Caco-2 (cell line): ENCODE measurements around the gene IGFBP2. TPM values are rescaled to one million over a fixed set of nuclear protein-coding genes. Genes with fewer than 3 reads are reported as not detected.

Source experiments
- BruUV-seq: library from RNA; stranded (reverse); fragments of 400-500 nt; replicated peaks from 2 replicates; lab custom pipeline; 2021; lab: Mats Ljungman, UMichigan
- CTCF ChIA-PET: fragments of 300-600 bp; sonication (Branson Sonifier 250); formaldehyde crosslinking; loops from one replicate; lab custom pipeline; 2022; ENCODE audit warnings: antibody characterized with exemption; lab: Charles Lee
- POLR2A ChIA-PET: fragments of 300-600 bp; sonication (Branson Sonifier 250); formaldehyde crosslinking; loops from one replicate; lab custom pipeline; 2022; ENCODE audit warnings: antibody characterized with exemption; lab: Charles Lee
- DNase-seq, 2 experiments: peaks; one replicate each; pipeline versions ENCODE4 v3.0.0 to v3.0.0-alpha.2; 2020 to 2022
- H3K27me3 ChIP-seq: replicated peaks from 2 replicates; pipeline ENCODE4 v1.6.0; 2011; ENCODE audit warnings: low read length; ENCODE audit not compliant: control insufficient read depth, insufficient read depth
- H3K36me3 ChIP-seq: 2 replicates; pipeline ENCODE4 v1.5.1; 2011; ENCODE audit warnings: low read length; ENCODE audit not compliant: control insufficient read depth, insufficient read depth
- H3K4me1 ChIP-seq: fragments of 250-450 bp; sonication (Bioruptor Pico); 2 replicates; pipeline ENCODE4 v1.5.1; 2020; ENCODE audit warnings: mild to moderate bottlenecking
- H3K4me3 ChIP-seq: 2 replicates; pipeline ENCODE4 v1.5.1; 2011; ENCODE audit warnings: low read depth, mild to moderate bottlenecking, control low read depth, low read length
- H3K9me3 ChIP-seq: fragments of 250-450 bp; sonication (Bioruptor Pico); 2 replicates; pipeline ENCODE4 v1.5.1; 2020; ENCODE audit warnings: mild to moderate bottlenecking, moderate library complexity
- H3K27ac Mint-ChIP-seq: one replicate; pipeline ENCODE4 v1.8.0; 2022; ENCODE audit warnings: mixed read lengths; ENCODE audit not compliant: unreplicated experiment
- H3K27me3 Mint-ChIP-seq: one replicate; pipeline ENCODE4 v1.8.0; 2022; ENCODE audit warnings: mixed read lengths; ENCODE audit not compliant: insufficient read depth, unreplicated experiment
- H3K36me3 Mint-ChIP-seq: one replicate; pipeline ENCODE4 v1.8.0; 2022; ENCODE audit warnings: mild to moderate bottlenecking, mixed read lengths; ENCODE audit not compliant: insufficient read depth, unreplicated experiment
- H3K4me1 Mint-ChIP-seq: one replicate; pipeline ENCODE4 v1.8.0; 2022; ENCODE audit warnings: low read depth, mixed read lengths; ENCODE audit not compliant: unreplicated experiment
- H3K4me3 Mint-ChIP-seq: one replicate; pipeline ENCODE4 v1.8.0; 2022; ENCODE audit warnings: mild to moderate bottlenecking, moderate library complexity, mixed read lengths; ENCODE audit not compliant: unreplicated experiment
- H3K9me3 Mint-ChIP-seq: one replicate; pipeline ENCODE4 v1.8.0; 2022; ENCODE audit warnings: mixed read lengths; ENCODE audit not compliant: unreplicated experiment
- CTCF ChIP-seq, 2 experiments: fragments of 200-600 bp in 1 of 2; IDR thresholded peaks; 1 replicate in 1 of 2; 2 replicates in 1 of 2; pipeline versions ENCODE4 v1.5.1 to v1.8.0; 2011 to 2022; ENCODE audit warnings: antibody characterized with exemption in 1 of 2, control low read depth in 1 of 2, inconsistent platforms in 1 of 2, low read depth in 1 of 2, low read length in 1 of 2, mild to moderate bottlenecking in 1 of 2, moderate library complexity in 1 of 2; ENCODE audit not compliant: insufficient read depth in 1 of 2, severe bottlenecking in 1 of 2, unreplicated experiment in 1 of 2
- intact Hi-C: fragments of 100-400 bp; cut with micrococcal nuclease; formaldehyde crosslinking; loops from one replicate; pipeline ENCODE4 v1.10.0; 2022; ENCODE audit not compliant: unreplicated experiment
- total RNA-seq: library from RNA; stranded (reverse); gene quantifications from 2 replicates; pipeline ENCODE4 v1.2.3, GENCODE V29; 2022

IGFBP2 gene
- total RNA-seq, 1 experiment from 2014 or later = 6.6 TPM

GRCh38 chr2:216677439-216678097 lies 44.3 kb downstream of the IGFBP2 start:
- Mint-ChIP-seq H3K4me1 (no peaks in the 10 kb centered on the region), H3K27me3 (peaks cover 32% of the 10 kb centered on the region), H3K27ac (no peak overlapping the region), H3K36me3 (no peaks in the 10 kb centered on the region), H3K9me3 (no peaks in the 10 kb centered on the region), H3K4me3 (no peak overlapping the region)
- H3K4me3 ChIP-seq = no peak overlapping the region
- no peak for TF ChIP-seq CTCF (IDR thresholded peaks at IDR 0.05; ENCODE audit: insufficient read depth in 1 of 2, low read depth in 1 of 2, low read length in 1 of 2, severe bottlenecking in 1 of 2, unreplicated experiment in 1 of 2)
- DNase-seq = no peak
- H3K4me1 ChIP-seq = no peaks in the 10 kb centered on the region
- no peaks in the 10 kb centered on the region for H3K36me3 ChIP-seq
- H3K27me3 ChIP-seq = peaks cover 2% of the 10 kb centered on the region; the same call in 1 of the 2 replicates
- ChIA-PET CTCF (interaction anchor here (0.7 kb wide), 1 partner anchor 21 kb away, joined by 3 read pairs; no protein-coding TSS in a partner anchor), POLR2A (no interaction called here)
- intact Hi-C loops = no loop called here
- no TSS peak for BruUV-seq
- H3K9me3 ChIP-seq = no peaks in the 10 kb centered on the region

DNA sequence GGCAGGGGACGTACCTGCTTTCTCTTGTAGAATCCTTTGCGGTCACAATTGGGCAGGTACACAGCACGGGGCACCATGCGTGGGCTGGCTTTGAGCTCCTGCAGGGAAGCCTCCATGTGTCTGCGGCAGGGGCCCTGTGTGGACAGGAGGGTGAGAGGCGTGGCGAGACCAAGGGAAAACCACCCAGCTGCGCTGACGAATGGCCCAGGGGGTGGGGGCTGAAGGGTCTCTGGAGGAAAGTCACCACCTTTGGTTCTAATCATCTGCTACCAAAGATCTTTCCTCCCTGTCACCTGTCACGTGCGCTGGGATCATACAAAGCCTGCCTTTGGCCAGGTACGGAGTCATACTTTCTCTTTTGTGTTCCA lies 44.9 kb downstream of the IGFBP2 start:
- ChIA-PET POLR2A (no interaction called here), CTCF (no interaction called here)
- no peak for DNase-seq
- intact Hi-C loops = no loop called here
- no peak overlapping the region for H3K27ac Mint-ChIP-seq
- peaks cover 32% of the 10 kb centered on the region for H3K27me3 Mint-ChIP-seq
- Histone ChIP-seq H3K4me1 (no peaks in the 10 kb centered on the region), H3K36me3 (no peaks in the 10 kb centered on the region), H3K27me3 (peaks cover 2% of the 10 kb centered on the region; the same call in 1 of the 2 replicates), H3K4me3 (no peak overlapping the region), H3K9me3 (no peaks in the 10 kb centered on the region)
- H3K4me3 Mint-ChIP-seq = no peak overlapping the region
- H3K36me3 Mint-ChIP-seq = no peaks in the 10 kb centered on the region
- no peaks in the 10 kb centered on the region for H3K9me3 Mint-ChIP-seq
- no peak for TF ChIP-seq CTCF (IDR thresholded peaks at IDR 0.05; ENCODE audit: insufficient read depth in 1 of 2, low read depth in 1 of 2, low read length in 1 of 2, severe bottlenecking in 1 of 2, unreplicated experiment in 1 of 2)
- no TSS peak for BruUV-seq
- no peaks in the 10 kb centered on the region for H3K4me1 Mint-ChIP-seq

GRCh38 chr2:216678813-216679657 lies 45.8 kb downstream of the IGFBP2 start:
- ChIA-PET POLR2A (no interaction called here), CTCF (no interaction called here)
- peaks cover 29% of the 10 kb centered on the region for H3K27me3 Mint-ChIP-seq
- DNase-seq = no peak
- H3K27ac Mint-ChIP-seq = no peak overlapping the region
- Histone ChIP-seq H3K4me1 (no peaks in the 10 kb centered on the region), H3K4me3 (no peak overlapping the region), H3K9me3 (no peaks in the 10 kb centered on the region), H3K27me3 (no peaks in the 10 kb centered on the region; the same call in 1 of the 2 replicates), H3K36me3 (no peaks in the 10 kb centered on the region)
- H3K9me3 Mint-ChIP-seq = no peaks in the 10 kb centered on the region
- TF ChIP-seq CTCF (IDR thresholded peaks at IDR 0.05; ENCODE audit: insufficient read depth in 1 of 2, low read depth in 1 of 2, low read length in 1 of 2, severe bottlenecking in 1 of 2, unreplicated experiment in 1 of 2) = no peak
- H3K36me3 Mint-ChIP-seq = no peaks in the 10 kb centered on the region
- H3K4me3 Mint-ChIP-seq = no peak overlapping the region
- no TSS peak for BruUV-seq
- intact Hi-C loops = no loop called here
- H3K4me1 Mint-ChIP-seq = no peaks in the 10 kb centered on the region
